LoVo (cell line): ENCODE measurements around the gene GPSM1.

ENCODE experiments used
- DNase-seq: peaks from one replicate; pipeline ENCODE4 v3.0.0-alpha.2; 2016; ENCODE audit warnings: low spot score

GPSM1 gene

DNA sequence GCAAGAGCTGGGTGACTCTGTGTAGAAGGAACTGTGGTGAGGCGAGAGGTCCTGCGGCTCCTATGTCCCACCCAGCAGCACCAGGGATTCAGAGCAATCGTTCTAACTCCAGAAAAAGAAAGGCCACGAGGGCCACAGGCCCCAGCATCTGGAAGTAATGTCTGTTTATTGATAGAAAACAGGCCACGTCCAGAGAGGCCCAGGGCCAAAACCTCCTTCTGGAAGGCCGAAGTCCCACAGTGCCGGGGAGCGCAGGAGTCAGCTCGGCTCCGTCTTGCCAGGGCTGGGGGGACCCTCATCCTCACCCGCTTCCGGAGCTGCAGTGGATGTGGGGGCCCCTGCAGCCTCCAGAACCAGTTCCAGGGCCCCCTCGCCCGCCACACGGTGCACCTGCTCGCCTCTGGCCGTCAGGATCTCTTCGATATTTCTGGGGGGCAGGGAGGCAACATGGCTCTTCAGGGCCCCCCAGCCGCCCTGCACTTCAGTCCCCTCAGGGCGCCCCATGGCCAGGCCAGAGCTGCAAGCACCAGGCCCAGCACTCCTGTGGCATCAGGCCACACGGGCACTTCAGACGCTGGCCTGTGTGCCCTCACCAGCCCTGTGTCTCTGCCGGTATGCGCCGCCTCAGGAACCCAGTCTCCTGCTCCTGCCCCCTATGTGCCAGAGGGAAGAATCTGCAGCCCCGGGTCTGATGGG, 34.6 kb downstream of the GPSM1 start:
- no peak for DNase-seq

DNA sequence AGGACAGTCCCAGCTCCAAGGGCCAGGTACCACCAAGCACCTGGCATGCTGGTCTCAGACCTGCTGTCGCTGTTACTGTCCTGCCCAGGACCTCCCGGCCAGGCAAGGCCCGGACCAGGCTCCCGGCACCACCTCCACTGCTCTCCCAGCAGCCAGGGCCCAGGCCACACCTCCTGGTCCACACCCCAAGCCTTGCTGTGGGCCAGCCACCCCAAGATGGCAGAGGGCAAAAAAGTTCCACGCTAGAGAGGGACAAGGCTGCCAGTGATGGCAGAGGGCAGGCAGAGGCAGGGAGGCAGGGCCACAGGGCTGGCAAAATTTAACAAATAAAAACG, 35.1 kb downstream of the GPSM1 start:
- no peak for DNase-seq

DNA sequence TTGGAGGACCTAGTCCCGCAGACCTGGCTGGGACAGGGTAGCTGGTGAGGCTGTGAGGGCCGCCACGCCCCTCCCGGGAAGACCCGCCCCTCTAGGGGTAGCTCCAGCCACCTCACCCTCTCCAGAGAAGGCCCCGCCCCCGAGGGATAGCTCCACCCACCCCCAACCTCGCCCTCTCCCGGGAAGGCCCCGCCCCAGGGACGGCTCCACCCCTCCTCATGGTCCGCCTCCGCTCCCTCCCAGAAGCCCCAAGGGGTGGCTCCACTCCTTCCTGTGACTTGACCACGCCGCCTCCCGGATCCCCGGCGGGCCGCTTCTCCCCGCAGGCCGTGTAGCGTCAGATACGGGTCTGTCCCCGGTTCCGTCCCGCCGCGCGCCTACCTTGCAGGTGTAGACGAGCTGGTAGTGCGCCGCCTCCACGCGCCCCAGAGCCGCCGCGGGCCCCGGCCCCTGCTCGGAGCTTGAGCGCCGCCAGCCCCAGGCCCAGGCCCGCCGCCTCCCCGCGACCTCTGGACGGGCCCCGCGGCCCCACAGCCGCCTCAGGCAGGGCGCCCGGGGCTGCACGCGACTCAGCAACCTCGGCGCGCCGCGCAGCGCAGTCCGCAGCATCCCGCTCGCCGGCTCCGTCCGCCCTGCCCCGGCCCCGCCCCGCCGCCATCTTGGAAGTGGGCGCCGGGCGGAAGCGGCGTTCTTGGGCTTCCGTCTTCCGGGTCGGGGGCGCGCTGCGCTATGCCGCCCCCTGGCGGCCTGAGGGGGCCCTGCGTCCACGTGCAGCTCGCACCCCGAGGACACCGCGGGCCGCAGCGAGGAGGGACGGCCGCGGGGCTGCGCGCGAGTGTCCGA, 36.0 kb downstream of the GPSM1 start, which contains the start of gene DNLZ:
DNLZ (minus strand) TSS at position 639 of the 843 bp plus-strand sequence; CDS start at position 609, 30 bp downstream.
- peak; percentile 91 for DNase-seq

- DNase-seq = no peak
Observed at GRCh38 chr9:136363949-136364748, 36.8 kb downstream of the GPSM1 start.

DNA sequence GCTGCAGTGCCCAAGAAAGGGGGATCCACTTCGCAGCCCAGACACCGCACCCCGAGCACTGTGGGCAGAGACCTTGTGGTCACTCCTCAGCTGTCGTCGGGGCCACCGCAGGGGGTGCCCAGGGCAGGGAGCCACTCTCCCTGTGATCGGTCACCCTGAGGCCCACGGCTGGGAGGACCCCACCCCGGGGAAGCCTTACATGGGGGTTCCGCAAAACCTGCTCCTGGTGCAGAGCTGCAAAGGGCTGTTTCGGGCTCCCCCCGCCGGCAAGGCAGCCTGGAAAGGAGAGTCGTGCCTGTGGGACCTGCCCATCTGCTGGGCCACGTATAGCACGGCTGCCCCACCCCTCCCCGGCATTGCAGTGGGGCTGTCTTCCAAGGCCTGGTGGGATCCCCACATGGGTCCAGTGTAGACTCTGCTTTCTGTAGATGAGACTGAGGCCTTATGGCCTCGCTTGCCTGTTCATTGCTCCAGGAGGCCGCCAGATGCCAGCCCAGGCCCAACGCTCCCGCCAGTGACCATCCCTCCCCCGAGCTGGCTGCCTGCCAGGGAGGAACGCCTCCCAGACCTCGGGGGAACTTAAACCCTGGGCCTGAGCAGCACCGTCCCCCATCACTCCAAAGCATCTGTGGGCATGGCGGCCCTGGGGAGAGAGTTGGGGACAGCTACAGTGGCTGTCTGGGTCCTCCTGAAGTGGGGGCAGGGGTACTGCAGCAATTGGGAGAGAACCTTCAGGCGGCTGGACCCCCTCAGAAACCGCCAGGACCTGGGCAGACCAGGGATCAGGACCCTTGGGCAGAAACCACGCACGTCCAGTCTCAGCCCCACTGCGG, 37.8 kb downstream of the GPSM1 start:
- DNase-seq = no peak

- no peak for DNase-seq
Observed at GRCh38 chr9:136365775-136366222, 38.5 kb downstream of the GPSM1 start.

- no peak for DNase-seq
Observed at GRCh38 chr9:136366826-136367225, 39.5 kb downstream of the GPSM1 start.

DNA sequence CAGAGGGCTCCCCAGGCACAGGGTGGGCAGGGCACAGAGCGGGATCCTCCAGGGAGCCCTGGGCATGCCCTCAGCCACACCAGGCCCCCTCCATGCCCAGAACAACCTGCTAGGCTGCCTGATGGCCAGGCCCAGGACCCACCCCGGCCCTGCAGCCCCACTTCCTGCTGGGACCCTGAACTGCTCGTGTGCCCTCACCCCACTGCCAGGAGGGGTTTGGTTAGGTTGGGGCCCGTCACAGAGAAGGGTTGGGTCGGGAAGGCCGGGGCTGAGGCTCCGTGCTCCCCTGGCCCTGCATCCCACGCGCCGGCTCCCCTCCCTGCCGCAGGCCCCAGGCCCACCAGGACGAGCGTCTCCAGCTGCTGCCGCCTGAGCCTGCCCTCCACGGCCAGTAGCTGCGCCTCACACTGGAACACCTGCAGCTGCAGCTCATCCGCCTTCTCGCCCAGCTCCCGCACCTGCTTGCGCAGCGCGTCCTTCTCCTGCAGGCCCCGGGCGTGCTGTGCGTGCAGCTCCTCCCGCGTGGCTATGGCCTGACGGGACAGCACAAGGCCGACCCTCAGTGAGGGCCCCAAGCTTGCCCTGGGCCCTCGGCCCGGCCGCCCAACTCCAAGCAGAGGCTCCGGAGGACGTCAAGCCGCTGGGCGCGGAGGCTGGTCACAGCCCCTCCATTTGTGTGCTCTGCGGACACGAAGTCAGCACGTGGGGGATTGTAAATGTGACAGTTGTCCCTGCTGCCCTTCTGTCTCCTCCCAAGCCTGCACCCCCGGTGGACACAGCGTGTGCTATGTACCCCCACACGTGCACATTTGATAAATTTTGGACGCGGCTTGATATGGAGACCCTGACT, 40.2 kb downstream of the GPSM1 start:
- DNase-seq = no peak

DNA sequence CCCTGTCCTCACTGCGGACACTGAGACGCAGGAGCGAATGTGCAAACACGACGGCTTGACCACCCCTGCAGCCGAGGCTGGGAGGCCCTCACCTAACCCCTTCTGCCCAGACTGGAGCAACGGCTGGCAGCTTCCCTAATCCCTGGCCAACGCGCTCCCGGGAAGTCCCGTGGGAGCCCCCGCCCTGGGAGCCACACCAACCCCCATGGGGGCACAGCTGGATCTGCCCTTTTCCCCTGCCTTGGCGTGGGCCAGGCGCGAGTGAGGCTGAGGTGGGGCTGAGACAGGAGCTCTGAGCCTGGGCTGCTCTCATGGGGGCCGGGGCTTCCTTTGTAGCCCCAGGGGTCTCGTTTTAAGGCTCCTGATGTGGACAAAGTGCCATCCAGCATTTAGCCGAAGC, 40.9 kb downstream of the GPSM1 start:
- no peak for DNase-seq

GRCh38 chr9:136370037-136370436, 42.7 kb downstream of the GPSM1 start:
- DNase-seq = no peak

- no peak for DNase-seq
Observed at GRCh38 chr9:136370687-136371532, 43.6 kb downstream of the GPSM1 start.

DNA sequence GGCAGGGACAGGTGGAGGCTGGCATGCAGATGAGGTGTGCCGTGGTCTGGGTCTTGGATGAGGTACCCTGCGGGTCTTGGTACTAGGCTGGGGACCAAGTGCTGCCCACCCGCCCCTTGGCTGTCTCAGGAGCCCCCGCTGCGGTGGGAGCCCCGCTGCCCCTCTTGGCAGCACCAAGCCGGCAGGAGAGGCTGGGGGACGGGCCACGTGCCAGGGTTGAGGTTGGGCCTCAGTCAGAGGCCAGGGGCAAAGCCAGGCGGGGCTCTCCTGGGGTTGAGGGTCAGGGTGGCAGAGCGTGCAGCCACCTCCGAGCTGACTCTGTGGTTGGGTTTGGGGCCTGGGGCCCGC, 44.2 kb downstream of the GPSM1 start:
- no peak for DNase-seq

GRCh38 chr9:136372006-136372405, 44.7 kb downstream of the GPSM1 start:
- no peak for DNase-seq

GRCh38 chr9:136372561-136373299, 45.4 kb downstream of the GPSM1 start:
- DNase-seq = peak; percentile 43

DNA sequence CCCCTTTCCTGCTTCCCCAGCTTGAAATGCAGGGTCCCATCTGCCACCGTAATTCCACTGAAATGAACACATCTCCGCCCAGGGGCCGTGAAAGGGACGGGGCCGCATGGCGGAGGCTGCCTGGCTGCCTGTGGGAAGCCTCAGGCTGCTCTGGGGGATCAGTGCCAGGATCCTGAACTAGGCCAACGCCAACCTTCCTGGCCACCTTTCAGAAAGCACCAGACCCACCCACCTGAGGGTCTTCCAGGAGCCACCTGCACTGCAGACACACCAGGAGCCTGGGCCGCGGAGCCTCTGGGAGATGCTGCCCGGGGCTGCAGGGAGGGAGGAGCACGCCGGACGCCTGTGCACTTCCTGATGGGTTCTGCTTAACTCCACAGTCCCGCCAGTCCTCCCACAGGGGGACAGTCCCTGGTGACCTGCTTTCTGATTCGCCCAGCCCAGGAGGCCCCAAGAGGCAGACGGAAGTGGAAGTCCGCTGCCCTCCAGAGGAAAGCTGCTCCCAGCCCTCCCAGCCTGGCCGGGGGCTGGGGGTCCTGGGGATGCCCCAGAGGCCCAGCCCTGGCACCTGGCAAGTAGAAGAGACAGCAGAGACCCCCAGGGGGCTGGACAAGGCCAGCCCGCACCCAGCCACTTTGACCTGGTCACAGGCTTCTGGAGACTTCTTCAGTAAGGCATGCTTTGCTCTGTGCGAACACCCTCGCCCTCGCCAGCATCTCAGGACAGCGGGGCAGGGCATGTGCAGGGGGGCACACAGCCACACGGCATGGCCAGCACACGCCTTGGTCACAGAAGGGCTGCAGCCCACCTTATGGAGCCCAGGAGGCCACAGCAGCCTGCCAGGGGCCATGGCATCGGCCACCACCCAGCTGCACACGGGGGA, 46.2 kb downstream of the GPSM1 start, which contains the start of gene CARD9:
CARD9 (minus strand) TSS at position 370 of the 883 bp plus-strand sequence. CDS start 1,591 bp downstream, outside the sequence.
- no peak for DNase-seq

- DNase-seq = no peak
Observed at GRCh38 chr9:136374183-136374575, 46.8 kb downstream of the GPSM1 start.

GRCh38 chr9:136375096-136375495, 47.8 kb downstream of the GPSM1 start:
- DNase-seq = no peak

DNA sequence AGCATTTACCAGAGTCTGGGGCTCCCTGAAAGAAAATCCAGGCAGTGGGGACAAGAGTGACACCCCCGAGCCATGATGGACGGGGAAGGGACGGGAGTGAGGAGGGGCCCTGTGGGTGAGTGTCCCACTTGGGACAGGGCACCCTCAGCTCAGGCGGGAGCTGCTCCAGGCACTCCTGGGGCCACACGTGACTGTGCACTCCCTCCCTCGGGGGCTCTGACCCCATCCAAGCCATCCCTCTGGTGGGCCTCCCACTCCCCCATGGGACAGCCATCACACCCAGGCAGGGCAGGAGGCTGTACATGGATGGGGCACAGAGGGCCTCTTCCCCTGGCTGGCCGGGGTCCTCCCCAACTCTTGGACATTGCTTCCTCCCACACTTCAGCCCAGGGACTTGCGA, 49.1 kb downstream of the GPSM1 start:
- DNase-seq = no peak
